ENCODE results near the gene SLC34A3.
A peak's percentile ranks its signal among the peaks of the same experiment; 100 is the strongest.

SLC34A3 gene

DNA sequence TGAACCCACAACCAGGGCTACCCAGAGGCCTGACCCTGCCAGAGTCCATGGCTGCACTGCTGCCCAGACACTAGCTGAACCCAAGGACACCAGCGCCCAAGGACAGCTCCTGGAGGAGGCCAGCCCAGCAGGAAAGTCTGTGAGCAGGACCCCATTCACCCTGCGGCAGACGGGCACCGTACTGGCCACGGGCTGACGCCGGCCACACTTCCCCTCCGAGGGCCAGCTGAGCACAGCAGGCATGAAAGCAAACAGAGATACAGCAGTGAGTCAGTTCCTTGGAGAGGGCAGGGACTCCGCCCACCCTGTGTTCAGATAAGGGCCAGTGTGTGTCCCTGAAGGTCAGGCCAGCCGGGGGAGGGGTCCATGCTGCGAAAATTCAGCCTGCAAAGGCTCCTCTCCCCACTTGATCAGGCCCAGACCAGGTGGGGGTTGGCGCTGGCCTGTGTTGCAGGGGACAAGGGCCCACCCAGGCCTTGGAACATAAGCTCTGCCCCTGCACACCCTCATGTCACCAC lies 11.9 kb upstream of the SLC34A3 start:
- no peak for DNase-seq

DNA sequence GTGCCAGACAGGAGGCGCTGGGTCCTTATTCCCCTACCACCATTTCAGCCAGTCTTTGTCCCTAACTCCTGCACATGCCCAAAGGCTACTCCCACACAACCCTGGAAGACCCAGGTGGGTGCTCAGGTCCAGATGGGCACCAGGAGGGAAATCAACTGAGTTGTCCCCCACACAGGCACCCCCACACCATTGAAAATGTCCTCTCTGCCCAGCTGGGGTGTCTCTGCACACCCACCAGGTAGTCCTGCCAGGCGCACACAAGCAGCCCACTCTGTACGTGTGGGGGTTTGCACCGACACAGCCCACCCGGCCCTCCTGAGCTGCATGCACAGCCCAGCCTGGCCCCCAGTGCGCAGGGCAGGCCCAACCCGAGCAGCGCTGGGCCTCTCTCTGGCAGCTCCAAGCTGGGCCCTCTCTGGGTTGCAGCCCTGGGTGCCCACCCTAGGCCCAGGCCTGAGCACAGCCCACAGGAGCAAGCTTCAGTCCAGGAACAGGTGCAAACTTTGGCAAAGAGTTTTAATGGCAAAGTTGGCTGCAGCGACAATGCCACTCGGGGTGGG lies 10.9 kb upstream of the SLC34A3 start:
- no peak for DNase-seq

DNA sequence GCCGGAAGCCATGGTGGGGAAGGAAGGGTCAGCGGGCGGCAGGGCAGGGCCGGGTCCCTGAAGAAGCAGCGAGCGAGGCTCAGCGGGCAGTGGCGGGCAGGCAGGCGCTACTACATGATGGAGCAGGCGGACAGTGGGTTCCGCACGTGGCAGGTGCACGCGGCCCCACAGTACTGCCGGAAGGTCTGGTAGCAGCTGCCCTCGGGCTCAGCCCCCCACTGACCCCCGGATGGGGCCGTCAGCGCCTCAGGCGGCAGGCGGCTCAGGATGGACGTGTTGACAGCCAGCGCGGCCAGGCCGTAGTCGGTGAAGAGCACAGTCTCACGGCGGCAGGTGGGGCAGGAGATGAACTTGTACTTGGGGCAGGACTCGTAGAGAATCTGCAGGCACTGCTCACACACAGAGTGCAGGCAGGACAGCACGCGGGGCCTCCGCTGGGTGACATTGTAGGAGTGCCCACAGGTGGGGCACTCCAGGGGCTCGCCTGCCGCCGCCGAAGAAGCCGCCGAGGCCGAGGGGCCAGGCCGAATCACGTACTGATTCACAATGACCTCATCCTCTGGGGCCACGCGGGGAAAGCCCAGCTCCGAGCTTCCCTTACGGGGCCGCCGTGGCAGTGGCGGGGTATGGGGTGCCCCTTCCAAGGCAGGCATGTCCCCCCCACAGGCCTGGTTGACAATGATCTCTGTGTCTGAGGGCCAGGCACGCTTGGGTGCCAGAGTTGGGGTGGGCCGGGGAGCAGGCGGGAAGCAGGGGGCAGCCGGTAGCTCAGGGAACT lies 10.2 kb upstream of the SLC34A3 start:
- DNase-seq = no peak

DNA sequence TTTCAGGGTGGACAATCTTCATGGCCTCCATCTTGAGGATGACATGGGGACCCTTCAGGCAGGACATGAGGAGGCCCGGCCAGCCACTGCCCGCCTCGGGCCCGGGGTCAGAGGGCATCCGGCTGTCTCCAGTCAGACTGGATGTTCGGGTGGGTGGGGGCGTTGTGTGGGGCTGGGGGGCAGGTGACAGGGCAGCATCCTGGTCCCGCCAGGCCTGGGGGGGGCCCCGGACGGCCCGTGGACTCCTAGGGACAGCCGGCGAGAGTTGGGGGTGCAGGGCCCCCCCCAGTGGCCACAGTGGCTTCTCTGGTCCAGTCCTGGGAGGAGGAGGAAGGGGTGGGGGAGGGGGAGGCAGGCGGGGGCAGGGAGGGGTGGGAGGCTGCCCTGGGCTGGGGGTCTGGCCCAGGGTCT lies 9.6 kb upstream of the SLC34A3 start:
- no peak for DNase-seq

GRCh38 chr9:137221506-137222111 lies 9.1 kb upstream of the SLC34A3 start:
- DNase-seq = no peak

- DNase-seq = peak in 1 of 2 experiments; percentile 54
Observed at GRCh38 chr9:137222190-137223077, 8.3 kb upstream of the SLC34A3 start, which contains the start of gene RNF208. Gene RNF208 (minus strand): TSS chr9:137222240. CDS start chr9:137221212, 1,028 bp downstream.

- peak; percentile 97 to 99 for DNase-seq
Observed at GRCh38 chr9:137223078-137223970, 7.4 kb upstream of the SLC34A3 start.

DNA sequence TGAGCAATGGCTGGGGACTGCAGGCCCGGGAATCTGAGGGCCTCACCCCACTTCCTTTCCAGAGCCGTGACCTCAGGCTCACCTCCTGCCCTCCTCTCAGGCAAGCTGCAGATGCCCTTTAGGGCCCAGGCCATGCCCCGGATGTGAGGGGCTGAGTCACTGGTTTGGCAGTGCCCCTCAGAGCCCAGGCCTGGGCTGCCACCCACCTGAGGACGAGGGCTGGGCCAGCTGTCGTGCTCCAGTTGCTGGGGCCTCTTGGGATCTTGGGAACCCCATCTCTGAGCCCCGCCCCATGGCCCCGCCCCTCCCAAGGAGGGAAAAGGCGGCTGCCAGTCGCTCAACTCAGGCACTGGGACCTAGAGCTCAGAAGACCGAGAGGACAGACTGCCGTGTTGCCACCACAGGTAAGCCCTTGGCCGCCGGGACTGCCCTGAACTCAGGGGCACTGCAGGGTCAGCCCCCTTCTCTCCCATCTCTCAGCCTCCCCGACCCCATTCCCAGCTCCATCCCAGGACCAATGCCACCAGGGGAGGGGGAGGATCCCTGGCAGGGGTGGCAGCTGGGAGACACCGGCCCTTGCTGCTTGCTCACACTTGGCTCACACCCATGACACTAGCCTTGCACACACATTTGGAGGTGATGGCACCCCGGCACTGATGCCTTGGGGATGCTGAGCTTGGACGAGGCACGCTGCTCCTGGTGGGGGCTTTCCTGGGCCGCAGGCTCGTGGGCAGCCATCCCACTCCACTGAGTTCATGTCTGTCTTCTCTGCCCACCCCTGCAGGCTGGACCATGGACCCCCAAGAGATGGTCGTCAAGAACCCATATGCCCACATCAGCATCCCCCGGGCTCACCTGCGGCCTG lies 5.6 kb upstream of the SLC34A3 start, which contains the start of gene CYSRT1:
Gene CYSRT1 (plus strand): TSS at position 345 of the 865 bp plus-strand sequence. CDS start 448 bp downstream, at position 793.
- DNase-seq = no peak

- no peak for DNase-seq
Observed at GRCh38 chr9:137225699-137226331, 4.9 kb upstream of the SLC34A3 start.

GRCh38 chr9:137226338-137227053 lies 4.2 kb upstream of the SLC34A3 start:
- DNase-seq = no peak

DNA sequence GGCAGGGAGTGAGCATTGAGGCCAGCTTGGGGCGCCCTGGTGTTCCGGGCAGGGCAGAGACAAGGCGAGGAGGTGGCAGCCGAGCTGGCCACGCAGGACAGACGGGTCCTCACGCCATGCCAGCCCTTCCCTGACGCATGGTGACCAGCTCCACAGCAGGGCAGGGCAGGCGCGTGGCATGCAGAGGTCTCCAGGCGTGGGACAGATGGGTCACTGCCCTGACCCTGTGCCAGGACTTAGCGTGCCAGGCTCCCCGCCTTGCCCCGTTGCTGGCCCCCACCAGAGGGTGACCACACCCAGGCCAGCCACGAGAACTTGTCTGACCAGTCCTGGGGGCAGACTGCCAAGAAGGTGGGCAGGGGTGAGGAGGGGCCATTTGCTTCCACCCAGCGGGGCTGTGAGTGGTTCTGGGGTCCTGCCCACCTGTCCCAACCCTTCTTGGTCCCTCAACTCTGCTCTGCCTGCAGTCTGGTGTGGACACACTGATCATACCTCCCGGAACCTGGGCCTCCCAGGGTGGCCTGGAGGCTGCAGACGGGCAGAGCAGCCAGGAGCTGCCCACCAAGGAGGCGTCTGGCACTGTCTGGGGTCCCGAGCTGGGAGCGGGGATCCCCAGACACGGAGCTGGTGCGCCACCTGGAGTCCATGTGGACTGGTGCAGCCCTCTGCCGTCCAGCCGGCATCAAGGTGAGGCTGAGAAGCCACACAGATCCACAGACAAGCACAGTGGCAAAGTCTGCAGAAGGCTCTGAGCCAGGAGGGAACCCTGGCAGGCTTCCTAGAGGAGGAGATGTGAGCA lies 3.4 kb upstream of the SLC34A3 start, which contains the start of gene RNF224:
Gene RNF224 (plus strand): TSS at position 449 of the 799 bp plus-strand sequence. CDS start 834 bp downstream, outside the sequence.
- peak; percentile 62 to 88 for DNase-seq

GRCh38 chr9:137227853-137228505 lies 2.7 kb upstream of the SLC34A3 start:
- no peak for DNase-seq

GRCh38 chr9:137228506-137228967 lies 2.2 kb upstream of the SLC34A3 start:
- DNase-seq = no peak

GRCh38 chr9:137228968-137229896 lies 1.5 kb upstream of the SLC34A3 start:
- DNase-seq = no peak

DNA sequence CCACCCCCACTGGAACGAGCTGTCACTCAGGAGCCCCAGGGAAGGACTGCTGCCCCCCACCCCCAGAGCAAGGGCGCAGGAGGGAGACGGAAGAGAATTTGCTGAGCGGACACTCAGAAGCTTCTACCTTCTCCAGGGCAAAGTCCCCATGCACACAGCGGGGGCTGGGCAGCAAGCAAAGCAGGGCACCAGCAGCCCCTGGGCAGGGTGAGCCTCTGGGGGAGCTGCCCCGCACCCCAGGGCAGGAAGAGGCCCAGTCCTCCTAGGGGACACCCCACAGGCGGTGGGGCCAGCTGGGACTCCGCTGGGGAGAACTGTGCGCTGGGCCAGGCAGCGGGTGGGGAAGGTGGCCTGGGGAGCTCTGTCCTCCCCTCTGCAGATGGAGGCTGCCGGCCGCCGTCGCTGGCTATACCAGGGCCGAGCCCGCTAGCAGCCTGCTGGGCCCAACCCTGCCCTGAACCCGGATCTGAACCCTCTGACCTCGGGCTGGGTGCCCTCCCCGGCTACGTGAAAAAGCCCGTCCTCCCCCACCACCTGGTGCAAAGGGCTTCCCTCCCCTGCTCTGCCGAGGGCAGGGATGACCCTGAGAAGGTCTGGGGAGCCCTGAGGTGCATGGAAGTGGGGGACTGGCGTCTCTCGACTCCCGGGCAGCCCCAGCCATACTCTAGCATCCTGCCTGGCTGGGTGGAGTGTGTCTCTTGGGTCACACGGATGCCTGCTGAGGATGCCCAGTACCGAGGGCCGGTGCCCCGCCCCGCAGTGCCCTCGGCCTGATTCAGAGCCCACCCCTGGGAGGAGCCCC lies 597 bp upstream of the SLC34A3 start:
- DNase-seq = no peak
